Measurements from ENCODE around the gene SERPINB10. TPM values are rescaled to one million over a fixed set of nuclear protein-coding genes. Genes with fewer than 3 reads are reported as not detected.
A peak's percentile ranks its signal among the peaks of the same experiment; 100 is the strongest.

The SERPINB10 gene
- total and polyA plus RNA-seq, 9 of the 15 experiments (the other 6 are each of a cell fraction or from before 2014, with no cell fraction given) = not detected

DNA sequence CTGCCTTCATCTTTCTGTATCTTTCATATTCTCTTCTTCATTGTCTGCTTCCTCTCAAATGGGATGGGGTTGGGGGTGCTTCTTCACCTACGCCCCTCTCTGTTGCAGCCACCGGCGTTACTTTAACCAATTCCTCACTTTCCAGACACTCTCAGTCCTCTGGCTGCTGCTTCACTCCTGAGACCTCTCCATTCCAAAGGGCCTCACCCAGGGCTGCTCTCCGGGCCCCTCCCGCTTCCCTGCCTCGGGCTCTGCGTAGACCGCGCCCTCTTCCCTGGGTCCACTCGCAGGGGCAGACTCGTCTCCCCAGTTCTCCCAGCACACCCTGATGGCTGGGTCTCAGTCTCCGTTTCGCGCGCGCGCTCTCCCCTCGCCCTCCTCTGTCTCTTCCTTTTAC is 63.0 kb downstream of the SERPINB10 start:
- no peaks in the 10 kb centered on the region for H4K20me1 ChIP-seq (replicated peaks; ENCODE audit: control insufficient read depth, insufficient read depth, low read length)
- no TSS peak for BruUV-seq (replicated peaks)
- H3K27ac ChIP-seq (ENCODE audit: extremely low read depth, low read depth, low read length) = no peak overlapping the region
- no peaks in the 10 kb centered on the region for H3K79me2 ChIP-seq (ENCODE audit: control insufficient read depth, insufficient read depth, low read length)
- peak overlapping the region; percentile 11; the same call in 1 of the 2 replicates for H3K4me2 ChIP-seq (ENCODE audit: insufficient read depth, low read length)
- ChIA-PET POLR2A (no interaction called here), CTCF (ENCODE audit: low intra/inter-chr PET ratio) (no interaction called here)
- no peak overlapping the region for H3K9ac ChIP-seq (ENCODE audit: insufficient read depth in 1 of 2, low read depth in 2 of 2, low read length in 2 of 2)
- DNase-seq (ENCODE audit: extremely low read depth in 1 of 4, low spot score in 3 of 4) (no peak), FAIRE-seq (no peak), ATAC-seq (no peak)
- H3K9me1 ChIP-seq (ENCODE audit: control insufficient read depth, insufficient read depth, low read length) = no peaks in the 10 kb centered on the region
- 9% methylated on average over 4 of the region's 18 CpGs for WGBS (ENCODE audit: insufficient coverage, low coverage, missing lambda C conversion rate)
- peaks cover 0 to 13% of the 10 kb centered on the region in 2 experiments; a peak in 1 of 5 replicates for H3K4me1 ChIP-seq (replicated peaks in 1 of 2; ENCODE audit: control insufficient read depth in 2 of 2, insufficient read depth in 2 of 2, low read length in 2 of 2)
- intact Hi-C loops (cut with micrococcal nuclease) = no loop called here
- H3K27me3 ChIP-seq (ENCODE audit: control insufficient read depth in 2 of 2, insufficient read depth in 2 of 2, low read length in 2 of 2) = no peaks in the 10 kb centered on the region
- in situ Hi-C loops (cut with MboI) = no loop called here
- H3K9me3 ChIP-seq (replicated peaks; ENCODE audit: control insufficient read depth, insufficient read depth, low read depth, low read length) = no peaks in the 10 kb centered on the region
- H3K36me3 ChIP-seq (ENCODE audit: control insufficient read depth, insufficient read depth, low read length) = no peaks in the 10 kb centered on the region
- H2AFZ ChIP-seq (ENCODE audit: low read depth, low read length) = no peak overlapping the region; the same call in 1 of the 2 replicates
- H3K4me3 ChIP-seq = no peak overlapping the region
- TF ChIP-seq, protein P1, sequence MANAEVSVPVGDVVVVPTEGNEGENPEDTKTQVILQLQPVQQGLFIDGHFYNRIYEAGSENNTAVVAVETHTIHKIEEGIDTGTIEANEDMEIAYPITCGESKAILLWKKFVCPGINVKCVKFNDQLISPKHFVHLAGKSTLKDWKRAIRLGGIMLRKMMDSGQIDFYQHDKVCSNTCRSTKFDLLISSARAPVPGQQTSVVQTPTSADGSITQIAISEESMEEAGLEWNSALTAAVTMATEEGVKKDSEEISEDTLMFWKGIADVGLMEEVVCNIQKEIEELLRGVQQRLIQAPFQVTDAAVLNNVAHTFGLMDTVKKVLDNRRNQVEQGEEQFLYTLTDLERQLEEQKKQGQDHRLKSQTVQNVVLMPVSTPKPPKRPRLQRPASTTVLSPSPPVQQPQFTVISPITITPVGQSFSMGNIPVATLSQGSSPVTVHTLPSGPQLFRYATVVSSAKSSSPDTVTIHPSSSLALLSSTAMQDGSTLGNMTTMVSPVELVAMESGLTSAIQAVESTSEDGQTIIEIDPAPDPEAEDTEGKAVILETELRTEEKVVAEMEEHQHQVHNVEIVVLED (CRISPR knock-in tag; IDR thresholded peaks at IDR 0.05) = no peak
- no peak for TF ChIP-seq ZNF3 (CRISPR knock-in tag; IDR thresholded peaks at IDR 0.05)
- TF ChIP-seq NCOA1 (IDR thresholded peaks at IDR 0.05; ENCODE audit: low read depth) = no peak
- no peak for TF ChIP-seq HMG20A (CRISPR knock-in tag; conservative IDR thresholded peaks at IDR 0.05)
- no peak for TF ChIP-seq BHLHE40 (IDR thresholded peaks at IDR 0.05; ENCODE audit: low read length)
- TF ChIP-seq CBX1 (IDR thresholded peaks at IDR 0.05; ENCODE audit: low read depth) = no peak
- TF ChIP-seq ESRRB (CRISPR knock-in tag; IDR thresholded peaks at IDR 0.05; ENCODE audit: borderline replicate concordance) = no peak
- TF ChIP-seq, protein P2, sequence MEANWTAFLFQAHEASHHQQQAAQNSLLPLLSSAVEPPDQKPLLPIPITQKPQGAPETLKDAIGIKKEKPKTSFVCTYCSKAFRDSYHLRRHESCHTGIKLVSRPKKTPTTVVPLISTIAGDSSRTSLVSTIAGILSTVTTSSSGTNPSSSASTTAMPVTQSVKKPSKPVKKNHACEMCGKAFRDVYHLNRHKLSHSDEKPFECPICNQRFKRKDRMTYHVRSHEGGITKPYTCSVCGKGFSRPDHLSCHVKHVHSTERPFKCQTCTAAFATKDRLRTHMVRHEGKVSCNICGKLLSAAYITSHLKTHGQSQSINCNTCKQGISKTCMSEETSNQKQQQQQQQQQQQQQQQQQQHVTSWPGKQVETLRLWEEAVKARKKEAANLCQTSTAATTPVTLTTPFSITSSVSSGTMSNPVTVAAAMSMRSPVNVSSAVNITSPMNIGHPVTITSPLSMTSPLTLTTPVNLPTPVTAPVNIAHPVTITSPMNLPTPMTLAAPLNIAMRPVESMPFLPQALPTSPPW (CRISPR knock-in tag; IDR thresholded peaks at IDR 0.05) = no peak
- TF ChIP-seq, protein P3, sequence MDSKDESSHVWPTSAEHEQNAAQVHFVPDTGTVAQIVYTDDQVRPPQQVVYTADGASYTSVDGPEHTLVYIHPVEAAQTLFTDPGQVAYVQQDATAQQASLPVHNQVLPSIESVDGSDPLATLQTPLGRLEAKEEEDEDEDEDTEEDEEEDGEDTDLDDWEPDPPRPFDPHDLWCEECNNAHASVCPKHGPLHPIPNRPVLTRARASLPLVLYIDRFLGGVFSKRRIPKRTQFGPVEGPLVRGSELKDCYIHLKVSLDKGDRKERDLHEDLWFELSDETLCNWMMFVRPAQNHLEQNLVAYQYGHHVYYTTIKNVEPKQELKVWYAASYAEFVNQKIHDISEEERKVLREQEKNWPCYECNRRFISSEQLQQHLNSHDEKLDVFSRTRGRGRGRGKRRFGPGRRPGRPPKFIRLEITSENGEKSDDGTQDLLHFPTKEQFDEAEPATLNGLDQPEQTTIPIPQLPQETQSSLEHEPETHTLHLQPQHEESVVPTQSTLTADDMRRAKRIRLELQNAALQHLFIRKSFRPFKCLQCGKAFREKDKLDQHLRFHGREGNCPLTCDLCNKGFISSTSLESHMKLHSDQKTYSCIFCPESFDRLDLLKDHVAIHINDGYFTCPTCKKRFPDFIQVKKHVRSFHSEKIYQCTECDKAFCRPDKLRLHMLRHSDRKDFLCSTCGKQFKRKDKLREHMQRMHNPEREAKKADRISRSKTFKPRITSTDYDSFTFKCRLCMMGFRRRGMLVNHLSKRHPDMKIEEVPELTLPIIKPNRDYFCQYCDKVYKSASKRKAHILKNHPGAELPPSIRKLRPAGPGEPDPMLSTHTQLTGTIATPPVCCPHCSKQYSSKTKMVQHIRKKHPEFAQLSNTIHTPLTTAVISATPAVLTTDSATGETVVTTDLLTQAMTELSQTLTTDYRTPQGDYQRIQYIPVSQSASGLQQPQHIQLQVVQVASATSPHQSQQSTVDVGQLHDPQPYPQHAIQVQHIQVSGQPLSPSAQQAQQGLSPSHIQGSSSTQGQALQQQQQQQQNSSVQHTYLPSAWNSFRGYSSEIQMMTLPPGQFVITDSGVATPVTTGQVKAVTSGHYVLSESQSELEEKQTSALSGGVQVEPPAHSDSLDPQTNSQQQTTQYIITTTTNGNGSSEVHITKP (IDR thresholded peaks at IDR 0.05; ENCODE audit: partially characterized antibody) = no peak
- TF ChIP-seq, protein P4, sequence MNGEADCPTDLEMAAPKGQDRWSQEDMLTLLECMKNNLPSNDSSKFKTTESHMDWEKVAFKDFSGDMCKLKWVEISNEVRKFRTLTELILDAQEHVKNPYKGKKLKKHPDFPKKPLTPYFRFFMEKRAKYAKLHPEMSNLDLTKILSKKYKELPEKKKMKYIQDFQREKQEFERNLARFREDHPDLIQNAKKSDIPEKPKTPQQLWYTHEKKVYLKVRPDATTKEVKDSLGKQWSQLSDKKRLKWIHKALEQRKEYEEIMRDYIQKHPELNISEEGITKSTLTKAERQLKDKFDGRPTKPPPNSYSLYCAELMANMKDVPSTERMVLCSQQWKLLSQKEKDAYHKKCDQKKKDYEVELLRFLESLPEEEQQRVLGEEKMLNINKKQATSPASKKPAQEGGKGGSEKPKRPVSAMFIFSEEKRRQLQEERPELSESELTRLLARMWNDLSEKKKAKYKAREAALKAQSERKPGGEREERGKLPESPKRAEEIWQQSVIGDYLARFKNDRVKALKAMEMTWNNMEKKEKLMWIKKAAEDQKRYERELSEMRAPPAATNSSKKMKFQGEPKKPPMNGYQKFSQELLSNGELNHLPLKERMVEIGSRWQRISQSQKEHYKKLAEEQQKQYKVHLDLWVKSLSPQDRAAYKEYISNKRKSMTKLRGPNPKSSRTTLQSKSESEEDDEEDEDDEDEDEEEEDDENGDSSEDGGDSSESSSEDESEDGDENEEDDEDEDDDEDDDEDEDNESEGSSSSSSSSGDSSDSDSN (IDR thresholded peaks at IDR 0.05; ENCODE audit: borderline replicate concordance in 1 of 2, low read depth in 2 of 2, low read length in 2 of 2) = no peak
- TF ChIP-seq, protein P5, sequence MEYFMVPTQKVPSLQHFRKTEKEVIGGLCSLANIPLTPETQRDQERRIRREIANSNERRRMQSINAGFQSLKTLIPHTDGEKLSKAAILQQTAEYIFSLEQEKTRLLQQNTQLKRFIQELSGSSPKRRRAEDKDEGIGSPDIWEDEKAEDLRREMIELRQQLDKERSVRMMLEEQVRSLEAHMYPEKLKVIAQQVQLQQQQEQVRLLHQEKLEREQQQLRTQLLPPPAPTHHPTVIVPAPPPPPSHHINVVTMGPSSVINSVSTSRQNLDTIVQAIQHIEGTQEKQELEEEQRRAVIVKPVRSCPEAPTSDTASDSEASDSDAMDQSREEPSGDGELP (CRISPR knock-in tag; IDR thresholded peaks at IDR 0.05; ENCODE audit: borderline replicate concordance) = no peak
- no peak for TF ChIP-seq GATA2 (CRISPR knock-in tag; IDR thresholded peaks at IDR 0.05)
- no peak for TF ChIP-seq ZNF121 (CRISPR knock-in tag; conservative IDR thresholded peaks at IDR 0.05)
